IMR-90 (cell line): Measurements from ENCODE around the gene METRNL.

ENCODE experiments used
- BHLHE40 ChIP-seq: fragments of 150-350 bp; IDR thresholded peaks from 2 replicates; pipeline ENCODE4 v1.6.1; 2016; ENCODE audit warnings: mild to moderate bottlenecking, low read depth, low read length
- CTCF ChIP-seq: conservative IDR thresholded peaks from 2 replicates; pipeline ENCODE4 v1.5.1; 2012; ENCODE audit warnings: mild to moderate bottlenecking, low read depth, low read length, improper control_type of control experiment
- FOS ChIP-seq: fragments of 150-350 bp; IDR thresholded peaks from 2 replicates; pipeline ENCODE4 v1.6.1; 2016; ENCODE audit warnings: low read depth, low read length
- MAFK ChIP-seq: IDR thresholded peaks from 2 replicates; pipeline ENCODE4 v1.6.1; 2012; ENCODE audit warnings: low read depth, low read length, improper control_type of control experiment
- RAD21 ChIP-seq: IDR thresholded peaks from 2 replicates; pipeline ENCODE4 v1.6.1; 2012; ENCODE audit warnings: low read length, improper control_type of control experiment
- RFX5 ChIP-seq: IDR thresholded peaks from 2 replicates; pipeline ENCODE4 v1.8.0; 2012; ENCODE audit warnings: low read depth, mild to moderate bottlenecking, low read length, moderate library complexity
- SMC3 ChIP-seq: fragments of 150-350 bp; IDR thresholded peaks from 2 replicates; pipeline ENCODE4 v1.6.1; 2016; ENCODE audit warnings: low read depth, mild to moderate bottlenecking, antibody characterized with exemption, low read length, moderate library complexity

- no peak for TF ChIP-seq CTCF
- TF ChIP-seq SMC3: no peak
- TF ChIP-seq MAFK: no peak
- TF ChIP-seq BHLHE40: no peak
- TF ChIP-seq RAD21: no peak
- TF ChIP-seq RFX5: no peak
- TF ChIP-seq FOS: no peak
These were observed 21.1 kb upstream of the METRNL start for GRCh38 chr17:83058266-83058798.
